HEK293 (cell line): Measurements from ENCODE around the gene GNS.
"Not testable (repeated sequence)": the region's sequence is repeated elsewhere in the genome, so short reads cannot be mapped to it uniquely, and the experiment has no call there.

Experiments used
- CTCF ChIA-PET: fragments of 350-600 bp; formaldehyde crosslinking; extraction: SDS; loops from one replicate; lab custom pipeline; 2021; ENCODE audit warnings: antibody characterized with exemption; lab: Yijun Ruan, JAX
- POLR2A ChIA-PET: fragments of 300-600 bp; formaldehyde crosslinking; extraction: SDS; loops from one replicate; lab custom pipeline; 2020; ENCODE audit warnings: antibody characterized with exemption, inconsistent platforms; lab: Yijun Ruan, JAX
- H3K27ac ChIP-seq: fragments of 200-500 bp; sonication (Bioruptor generic); 2 replicates; pipeline ENCODE4 v1.5.1; 2014; ENCODE audit warnings: low read depth, low read length, control low read depth, inconsistent platforms; ENCODE audit errors: extremely low read depth
- H3K36me3 ChIP-seq, 2 experiments: fragments of 200-500 bp in 1 of 2; sonication (Bioruptor generic) in 1 of 2; 1 replicate in 1 of 2; 2 replicates in 1 of 2; pipeline ENCODE4 v1.5.1; 2014 to 2017; ENCODE audit warnings: inconsistent platforms in 2 of 2, low read length in 2 of 2; ENCODE audit not compliant: control insufficient read depth in 2 of 2, insufficient read depth in 1 of 2
- H3K4me1 ChIP-seq: fragments of 200-500 bp; sonication (Bioruptor generic); 2 replicates; pipeline ENCODE4 v1.5.1; 2014; ENCODE audit warnings: mild to moderate bottlenecking, low read length, inconsistent platforms; ENCODE audit not compliant: control insufficient read depth, insufficient read depth
- H3K4me3 ChIP-seq: 2 replicates; pipeline ENCODE4 v1.5.1; 2011; ENCODE audit warnings: low read depth, mild to moderate bottlenecking, control low read depth, low read length, moderate library complexity
- H3K9me3 ChIP-seq: fragments of 200-500 bp; sonication (Bioruptor generic); 2 replicates; pipeline ENCODE4 v1.5.1; 2014; ENCODE audit warnings: low read depth, low read length, inconsistent platforms; ENCODE audit not compliant: control insufficient read depth, insufficient read depth
- GFI1B ChIP-seq: fragments of 450-650 bp; formaldehyde crosslinking; IDR thresholded peaks from 2 replicates; pipeline ENCODE4 v1.5.1; 2016; ENCODE audit warnings: missing biosample characterization, missing genetic modification characterization
- HOXC10 ChIP-seq: sonication (generic); formaldehyde crosslinking; IDR thresholded peaks from 2 replicates; pipeline ENCODE4 v1.8.1; 2023; ENCODE audit warnings: mild to moderate bottlenecking, missing genetic modification reagents
- KLF10 ChIP-seq: fragments of 450-650 bp; IDR thresholded peaks from 2 replicates; pipeline ENCODE4 v1.5.1; 2018; ENCODE audit warnings: missing biosample characterization, mild to moderate bottlenecking, missing genetic modification characterization
- PRDM4 ChIP-seq: fragments of 450-650 bp; formaldehyde crosslinking; IDR thresholded peaks from 2 replicates; pipeline ENCODE4 v1.5.1; 2017; ENCODE audit warnings: missing biosample characterization, missing genetic modification characterization
- ZIC2 ChIP-seq: fragments of 450-650 bp; formaldehyde crosslinking; IDR thresholded peaks from 2 replicates; pipeline ENCODE4 v1.5.1; 2016; ENCODE audit warnings: missing biosample characterization, missing genetic modification characterization
- ZNF561 ChIP-seq: fragments of 450-650 bp; IDR thresholded peaks from 2 replicates; pipeline ENCODE4 v1.5.1; 2018; ENCODE audit warnings: missing biosample characterization, missing genetic modification characterization, borderline replicate concordance
- ZNF571 ChIP-seq: fragments of 450-650 bp; formaldehyde crosslinking; IDR thresholded peaks from 2 replicates; pipeline ENCODE4 v1.5.0; 2017; ENCODE audit warnings: missing biosample characterization, missing genetic modification characterization
- ZNF624 ChIP-seq: fragments of 450-650 bp; formaldehyde crosslinking; IDR thresholded peaks from 2 replicates; pipeline ENCODE4 v1.5.1; 2017; ENCODE audit warnings: missing biosample characterization, missing genetic modification characterization
- ZNF704 ChIP-seq: fragments of 450-650 bp; formaldehyde crosslinking; IDR thresholded peaks from 2 replicates; pipeline ENCODE4 v1.5.1; 2016; ENCODE audit warnings: missing biosample characterization, missing genetic modification characterization
- ZNF792 ChIP-seq: fragments of 450-650 bp; formaldehyde crosslinking; IDR thresholded peaks from 2 replicates; pipeline ENCODE4 v1.5.1; 2016; ENCODE audit warnings: missing biosample characterization, missing genetic modification characterization
- ZNF843 ChIP-seq: fragments of 450-650 bp; formaldehyde crosslinking; IDR thresholded peaks from 2 replicates; pipeline ENCODE4 v1.5.1; 2016; ENCODE audit warnings: missing biosample characterization, missing genetic modification characterization
- TF ChIP-seq, protein P1 (sequence below): fragments of 450-650 bp; formaldehyde crosslinking; IDR thresholded peaks from 2 replicates; pipeline ENCODE4 v1.5.1; 2016; ENCODE audit warnings: missing biosample characterization, missing genetic modification characterization, borderline replicate concordance

Gene GNS

DNA sequence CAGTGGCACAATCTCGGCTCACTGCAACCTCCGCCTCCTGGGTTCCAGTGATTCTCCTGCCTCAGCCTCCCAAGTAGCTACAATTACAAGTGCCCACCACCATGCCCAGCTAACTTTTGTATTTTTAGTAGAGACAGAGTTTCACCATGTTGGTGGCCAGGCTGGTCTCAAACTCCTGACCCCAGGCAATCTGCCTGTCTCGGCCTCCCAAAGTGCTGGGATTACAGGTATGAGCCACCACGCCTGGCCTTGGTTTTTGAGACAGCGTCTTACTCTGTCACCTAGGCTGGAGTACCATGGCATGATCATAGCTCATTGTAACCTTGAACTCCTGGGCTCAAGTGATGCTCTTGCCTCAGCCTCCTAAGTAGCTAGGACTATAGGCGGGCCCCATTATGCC lies 69.0 kb downstream of the GNS start:
- H3K9me3 ChIP-seq, H3K4me3 ChIP-seq, POLR2A ChIA-PET, H3K27ac ChIP-seq: not testable (repeated sequence)
- peaks cover 1 to 27% of the 10 kb centered on the region in 2 experiments; a peak in 2 of 3 replicates for H3K36me3 ChIP-seq
- CTCF ChIA-PET, result interaction anchor here (0.6 to 17.9 kb wide), 4 partner anchors 21 to 161 kb away, joined by 3 to 219 read pairs (median 4); no protein-coding TSS in a partner anchor
- H3K4me1 ChIP-seq, result peaks cover 12% of the 10 kb centered on the region

GRCh38 chr12:64688715-64689114 lies 70.5 kb downstream of the GNS start:
- Histone ChIP-seq H3K27ac (no peak overlapping the region), H3K4me3 (no peak overlapping the region), H3K36me3 (peaks cover 6 to 19% of the 10 kb centered on the region in 2 experiments; a peak in 2 of 3 replicates), H3K4me1 (peaks cover 12% of the 10 kb centered on the region), H3K9me3 (no peaks in the 10 kb centered on the region)
- POLR2A ChIA-PET, result no interaction called here
- CTCF ChIA-PET, result interaction anchor here (1.4 to 17.9 kb wide), 3 partner anchors 9 to 139 kb away, joined by 3 to 219 read pairs (median 6); no protein-coding TSS in a partner anchor
- TF ChIP-seq PRDM4 (tag by site-specific recombination) (no peak), HOXC10 (CRISPR knock-in tag) (no peak), ZNF843 (no peak), GFI1B (tag by site-specific recombination) (no peak), ZIC2 (tag by site-specific recombination) (no peak), KLF10 (tag by site-specific recombination) (no peak), ZNF561 (tag by site-specific recombination) (no peak), ZNF624 (tag by site-specific recombination) (no peak), ZNF571 (no peak), ZNF704 (tag by site-specific recombination) (no peak)
- TF ChIP-seq, protein P1, sequence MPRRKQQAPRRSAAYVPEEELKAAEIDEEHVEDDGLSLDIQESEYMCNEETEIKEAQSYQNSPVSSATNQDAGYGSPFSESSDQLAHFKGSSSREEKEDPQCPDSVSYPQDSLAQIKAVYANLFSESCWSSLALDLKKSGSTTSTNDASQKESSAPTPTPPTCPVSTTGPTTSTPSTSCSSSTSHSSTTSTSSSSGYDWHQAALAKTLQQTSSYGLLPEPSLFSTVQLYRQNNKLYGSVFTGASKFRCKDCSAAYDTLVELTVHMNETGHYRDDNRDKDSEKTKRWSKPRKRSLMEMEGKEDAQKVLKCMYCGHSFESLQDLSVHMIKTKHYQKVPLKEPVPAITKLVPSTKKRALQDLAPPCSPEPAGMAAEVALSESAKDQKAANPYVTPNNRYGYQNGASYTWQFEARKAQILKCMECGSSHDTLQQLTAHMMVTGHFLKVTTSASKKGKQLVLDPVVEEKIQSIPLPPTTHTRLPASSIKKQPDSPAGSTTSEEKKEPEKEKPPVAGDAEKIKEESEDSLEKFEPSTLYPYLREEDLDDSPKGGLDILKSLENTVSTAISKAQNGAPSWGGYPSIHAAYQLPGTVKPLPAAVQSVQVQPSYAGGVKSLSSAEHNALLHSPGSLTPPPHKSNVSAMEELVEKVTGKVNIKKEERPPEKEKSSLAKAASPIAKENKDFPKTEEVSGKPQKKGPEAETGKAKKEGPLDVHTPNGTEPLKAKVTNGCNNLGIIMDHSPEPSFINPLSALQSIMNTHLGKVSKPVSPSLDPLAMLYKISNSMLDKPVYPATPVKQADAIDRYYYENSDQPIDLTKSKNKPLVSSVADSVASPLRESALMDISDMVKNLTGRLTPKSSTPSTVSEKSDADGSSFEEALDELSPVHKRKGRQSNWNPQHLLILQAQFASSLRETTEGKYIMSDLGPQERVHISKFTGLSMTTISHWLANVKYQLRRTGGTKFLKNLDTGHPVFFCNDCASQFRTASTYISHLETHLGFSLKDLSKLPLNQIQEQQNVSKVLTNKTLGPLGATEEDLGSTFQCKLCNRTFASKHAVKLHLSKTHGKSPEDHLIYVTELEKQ, result no peak

GRCh38 chr12:64688219-64688618 lies 71.0 kb downstream of the GNS start:
- no peak overlapping the region for H3K4me3 ChIP-seq
- TF ChIP-seq ZNF792 (tag by site-specific recombination), result no peak
- ChIA-PET CTCF (interaction anchor here (1.2 to 17.9 kb wide), 3 partner anchors 10 to 139 kb away, joined by 4 to 219 read pairs (median 6); no protein-coding TSS in a partner anchor), POLR2A (no interaction called here)
- H3K36me3 ChIP-seq, result peaks cover 6 to 19% of the 10 kb centered on the region in 2 experiments; a peak in 2 of 3 replicates
- no peaks in the 10 kb centered on the region for H3K9me3 ChIP-seq
- no peak overlapping the region for H3K27ac ChIP-seq
- H3K4me1 ChIP-seq, result peaks cover 16% of the 10 kb centered on the region
